Erythroblast (primary cell): Measurements from ENCODE around the gene ADTRP.

Source experiments
- DNase-seq, 2 experiments: peaks; one replicate each; lab custom pipeline; 2025; lab: John Stamatoyannopoulos, UW
- GATA1 ChIP-seq: IDR thresholded peaks from 2 replicates; pipeline ENCODE4 v1.6.1; 2011; ENCODE audit warnings: low read depth, mild to moderate bottlenecking, control low read depth, low read length, moderate library complexity
- POLR2A ChIP-seq: IDR thresholded peaks from 2 replicates; pipeline ENCODE4 v1.6.1; 2011; ENCODE audit warnings: mild to moderate bottlenecking, low read length

The ADTRP gene

GRCh38 chr6:11774426-11774825 is 4.2 kb downstream of the ADTRP start:
- TF ChIP-seq GATA1 = no peak
- no peak for DNase-seq

- TF ChIP-seq GATA1 (no peak), POLR2A (no peak)
- no peak for DNase-seq
These were observed 5.0 kb downstream of the ADTRP start for GRCh38 chr6:11773581-11773980.

- TF ChIP-seq GATA1 (no peak), POLR2A (no peak)
- DNase-seq = no peak
These were observed 5.6 kb downstream of the ADTRP start for GRCh38 chr6:11773013-11773412.

- TF ChIP-seq GATA1 (no peak), POLR2A (no peak)
- no peak for DNase-seq
These were observed 6.3 kb downstream of the ADTRP start for GRCh38 chr6:11772109-11772825.

GRCh38 chr6:11771473-11772048 is 7.0 kb downstream of the ADTRP start:
- TF ChIP-seq GATA1 (no peak), POLR2A (no peak)
- no peak for DNase-seq

- DNase-seq = no peak
- TF ChIP-seq GATA1 (no peak), POLR2A (no peak)
These were observed 7.8 kb downstream of the ADTRP start for GRCh38 chr6:11770546-11771466.

GRCh38 chr6:11769811-11770545 is 8.6 kb downstream of the ADTRP start:
- no peak for TF ChIP-seq GATA1
- no peak for TF ChIP-seq POLR2A
- no peak for DNase-seq

GRCh38 chr6:11769244-11769643 is 9.4 kb downstream of the ADTRP start:
- no peak for TF ChIP-seq GATA1
- no peak for TF ChIP-seq POLR2A
- DNase-seq = no peak

DNA sequence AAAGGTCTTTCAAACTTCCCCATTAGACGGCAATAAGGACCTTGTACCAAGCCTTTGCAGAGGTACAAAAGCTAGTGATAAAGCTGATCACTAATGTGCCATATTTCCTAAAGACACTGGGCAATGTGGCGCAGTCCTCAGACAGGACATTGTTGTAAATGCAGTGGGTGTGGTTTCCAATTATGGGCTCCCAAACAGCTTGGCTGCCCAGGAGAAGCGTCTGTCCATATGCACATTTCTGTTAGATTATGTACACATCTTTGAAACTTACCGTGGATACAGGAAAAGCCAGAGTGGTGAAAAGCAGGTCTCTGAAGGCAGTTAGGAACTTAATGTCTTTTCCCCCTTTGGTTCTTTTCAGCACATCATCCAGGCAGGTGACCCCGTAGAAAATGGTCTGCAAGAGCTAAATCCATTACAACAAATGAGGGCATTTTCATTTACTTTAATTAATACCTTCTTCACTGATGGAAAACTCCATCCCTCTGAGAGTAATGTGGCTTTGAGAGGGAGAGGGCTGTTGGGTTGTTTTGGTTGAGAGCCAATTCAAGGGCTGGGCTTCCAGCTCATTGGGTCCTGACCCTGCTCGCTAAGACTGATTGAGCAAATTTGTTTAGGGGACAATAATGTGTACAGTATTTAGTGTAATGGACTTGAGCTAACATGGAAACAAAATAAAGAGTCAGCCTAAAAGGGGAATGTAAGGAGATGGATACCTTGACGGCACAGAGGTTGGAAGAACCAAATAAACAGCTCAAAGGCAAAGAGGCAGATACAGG is 10.4 kb downstream of the ADTRP start:
- no peak for DNase-seq
- TF ChIP-seq POLR2A = no peak
- no peak for TF ChIP-seq GATA1

GRCh38 chr6:11767458-11767857 is 11.1 kb downstream of the ADTRP start:
- no peak for DNase-seq
- TF ChIP-seq GATA1 (no peak), POLR2A (no peak)

DNA sequence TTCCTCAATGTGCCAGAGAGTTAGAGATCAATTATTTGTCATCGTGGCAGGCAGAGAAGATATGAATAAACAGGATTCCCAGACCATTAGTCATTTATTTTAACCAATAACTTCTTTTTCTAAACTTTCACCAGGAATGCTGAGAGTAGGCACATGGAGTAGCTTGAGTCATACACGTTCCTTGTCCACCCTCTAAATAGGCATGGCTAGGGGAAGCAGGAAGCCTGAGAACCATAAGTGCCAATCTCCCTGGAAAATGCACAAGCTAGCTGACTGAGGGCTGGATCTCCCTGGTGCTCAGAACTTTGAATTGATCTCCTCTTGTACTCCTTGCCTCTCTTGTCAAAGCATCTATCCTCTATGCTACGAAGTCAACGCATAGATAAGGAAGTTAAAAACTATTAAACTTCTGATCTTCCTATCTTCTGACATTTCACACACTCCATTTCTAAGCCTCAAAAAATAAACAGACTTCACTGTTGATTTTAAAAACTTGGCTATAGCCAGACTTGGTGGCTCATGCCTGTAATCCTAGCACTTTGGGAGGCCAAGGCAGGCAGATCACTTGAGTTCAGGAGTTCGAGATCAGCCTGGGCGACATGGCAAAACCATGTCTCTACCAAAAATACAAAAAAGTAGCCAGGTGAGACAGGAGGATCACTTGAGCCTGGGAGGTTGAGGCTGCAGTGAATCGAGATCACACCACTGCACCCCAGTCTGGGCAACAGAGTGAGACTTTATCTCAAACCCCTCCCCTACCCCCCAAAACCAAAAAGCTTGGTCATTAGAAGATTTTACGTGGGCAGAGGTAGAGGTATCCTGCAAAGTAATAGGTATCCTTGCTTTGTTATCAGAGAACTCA is 11.8 kb downstream of the ADTRP start:
- no peak for DNase-seq
- TF ChIP-seq POLR2A (no peak), GATA1 (no peak)

DNA sequence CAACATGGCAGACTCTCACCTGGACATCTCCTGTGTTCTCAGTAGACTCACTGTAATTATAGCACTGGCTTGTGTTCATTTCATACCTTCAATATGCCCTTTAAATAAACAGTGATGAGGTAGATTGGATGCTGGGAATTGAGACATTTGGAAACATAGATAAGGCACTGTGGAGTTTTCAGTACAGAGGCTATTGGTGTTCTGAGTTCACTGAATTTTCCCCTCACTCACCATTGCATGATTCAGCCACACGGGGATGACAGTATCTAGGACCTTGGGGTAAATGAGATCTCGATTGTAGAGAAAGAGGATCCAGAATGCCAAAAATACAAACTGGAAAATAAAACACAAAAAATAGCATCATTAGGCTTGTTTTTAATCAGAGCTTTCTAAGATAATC is 12.6 kb downstream of the ADTRP start:
- no peak for DNase-seq
- TF ChIP-seq POLR2A (no peak), GATA1 (no peak)

GRCh38 chr6:11764250-11764604 is 14.4 kb downstream of the ADTRP start:
- TF ChIP-seq GATA1 (no peak), POLR2A (no peak)
- DNase-seq = no peak
